Dermis blood vessel endothelial cell (primary cell): ENCODE data around the gene KIF9. TPM values are rescaled to one million over a fixed set of nuclear protein-coding genes. Genes with fewer than 3 reads are reported as not detected.
"Not testable (repeated sequence)": the region's sequence is repeated elsewhere in the genome, so short reads cannot be mapped to it uniquely, and the experiment has no call there.

ENCODE experiments used
- DNase-seq: peaks from one replicate; pipeline ENCODE4 v3.0.0; 2010
- total RNA-seq: library from RNA; depleted of rRNA; stranded (reverse); fragments of >200 nt; gene quantifications from 2 replicates; pipeline ENCODE4 v1.2.3, GENCODE V29; 2014

Gene KIF9
- total RNA-seq, 1 donor from 2014 or later = 10.0 TPM

DNA sequence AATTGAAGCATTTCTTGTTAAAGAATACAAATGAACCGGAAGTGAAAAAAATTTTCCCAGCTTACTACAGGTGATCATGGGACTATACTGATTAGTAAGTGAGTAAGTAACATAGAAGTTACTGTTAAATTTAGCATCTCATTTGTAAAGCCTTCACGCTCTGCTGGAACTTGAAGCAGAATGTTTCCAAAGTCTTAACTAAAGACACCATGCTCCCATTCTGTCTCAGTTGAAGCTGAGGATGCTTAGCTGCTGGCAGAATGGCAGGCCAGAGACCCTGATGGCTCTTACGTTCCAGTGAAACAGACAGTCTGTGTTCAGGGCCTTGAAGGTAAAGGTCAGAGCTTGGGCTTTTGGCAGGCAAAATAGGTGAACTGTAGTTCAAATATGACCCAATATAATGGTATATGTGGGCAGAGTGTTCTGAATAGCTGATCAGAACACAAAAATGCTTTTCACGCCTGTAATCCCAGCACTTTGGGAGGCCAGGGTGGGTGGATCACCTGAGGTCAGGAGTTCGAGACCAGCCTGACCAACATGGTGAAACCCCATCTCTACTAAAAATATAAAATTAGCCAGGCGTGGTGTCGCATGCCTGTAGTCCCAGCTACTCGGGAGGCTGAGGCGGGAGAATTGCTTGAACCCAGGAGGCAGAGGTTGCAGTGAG, 9.3 kb upstream of the KIF9 start:
- DNase-seq = not testable (repeated sequence)

DNA sequence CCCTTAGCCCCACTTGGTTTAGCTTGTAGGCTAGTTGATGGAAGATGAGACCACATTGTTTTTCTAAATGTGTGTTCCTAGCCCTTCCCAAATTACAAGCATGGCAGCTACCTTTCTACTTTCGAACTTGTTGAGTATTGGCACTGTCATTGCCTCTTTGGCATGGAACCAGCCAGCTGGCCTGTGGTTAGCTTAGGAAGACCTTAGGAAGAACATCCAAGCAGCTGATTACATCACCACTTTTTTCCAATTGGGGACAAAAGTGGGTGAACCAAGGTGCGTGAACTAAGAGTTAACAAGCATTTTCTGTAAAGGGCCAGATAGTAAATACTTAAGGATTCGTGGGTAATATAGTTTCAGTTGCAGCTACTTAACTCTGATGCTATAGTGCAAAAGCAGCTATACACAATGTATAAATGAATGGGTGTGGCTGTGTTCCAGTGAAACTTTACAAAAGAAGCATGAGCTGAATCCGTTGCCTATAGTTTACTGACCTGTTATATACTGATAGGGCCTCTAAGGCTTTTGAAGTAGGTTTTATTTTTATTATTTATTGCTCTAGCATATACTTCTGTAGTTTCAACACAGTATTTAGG, 8.7 kb upstream of the KIF9 start:
- no peak for DNase-seq

DNA sequence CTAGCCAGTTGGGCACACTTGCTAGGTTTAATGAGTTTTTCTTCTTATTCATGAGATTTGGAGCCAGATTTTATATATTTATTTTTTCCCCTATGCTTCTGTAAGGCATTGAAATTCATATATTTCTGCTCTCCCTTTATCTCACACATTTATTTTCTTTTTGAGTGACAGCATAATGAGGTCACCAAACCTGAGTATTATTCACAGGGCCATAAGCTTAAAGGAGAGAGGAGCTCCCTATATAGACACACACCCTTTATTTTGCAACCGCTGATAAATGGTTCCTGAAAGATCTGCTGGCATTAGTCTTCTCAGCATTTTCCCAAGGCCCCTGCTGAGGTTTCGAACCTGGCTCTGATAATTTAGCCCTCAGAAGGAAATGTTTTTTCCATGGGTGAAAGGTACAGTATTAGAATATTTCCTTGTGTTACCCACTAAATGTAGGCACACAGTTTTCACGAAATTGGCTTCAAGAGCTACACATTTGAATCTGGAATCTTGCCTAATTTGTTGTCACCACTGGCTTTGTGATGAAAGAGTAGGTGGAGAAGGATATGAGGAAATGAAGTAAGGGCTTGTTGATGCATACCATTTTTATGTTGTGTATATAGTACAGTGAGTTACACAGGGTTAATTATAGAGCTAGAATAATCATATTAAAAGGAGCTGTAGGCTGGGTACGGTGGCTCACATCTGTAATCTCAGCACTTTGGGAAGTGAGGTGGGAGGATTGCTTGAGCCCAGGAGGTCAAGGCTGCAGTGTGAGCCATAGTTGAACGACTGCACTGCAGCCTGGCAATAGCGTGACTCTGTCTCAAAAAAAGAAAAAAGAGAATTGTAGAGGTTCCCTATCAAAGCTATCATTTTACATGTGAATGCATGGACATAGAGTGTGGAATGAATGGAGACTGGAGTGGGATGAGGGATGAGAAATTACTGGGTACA, 6.6 kb upstream of the KIF9 start:
- no peak for DNase-seq

DNA sequence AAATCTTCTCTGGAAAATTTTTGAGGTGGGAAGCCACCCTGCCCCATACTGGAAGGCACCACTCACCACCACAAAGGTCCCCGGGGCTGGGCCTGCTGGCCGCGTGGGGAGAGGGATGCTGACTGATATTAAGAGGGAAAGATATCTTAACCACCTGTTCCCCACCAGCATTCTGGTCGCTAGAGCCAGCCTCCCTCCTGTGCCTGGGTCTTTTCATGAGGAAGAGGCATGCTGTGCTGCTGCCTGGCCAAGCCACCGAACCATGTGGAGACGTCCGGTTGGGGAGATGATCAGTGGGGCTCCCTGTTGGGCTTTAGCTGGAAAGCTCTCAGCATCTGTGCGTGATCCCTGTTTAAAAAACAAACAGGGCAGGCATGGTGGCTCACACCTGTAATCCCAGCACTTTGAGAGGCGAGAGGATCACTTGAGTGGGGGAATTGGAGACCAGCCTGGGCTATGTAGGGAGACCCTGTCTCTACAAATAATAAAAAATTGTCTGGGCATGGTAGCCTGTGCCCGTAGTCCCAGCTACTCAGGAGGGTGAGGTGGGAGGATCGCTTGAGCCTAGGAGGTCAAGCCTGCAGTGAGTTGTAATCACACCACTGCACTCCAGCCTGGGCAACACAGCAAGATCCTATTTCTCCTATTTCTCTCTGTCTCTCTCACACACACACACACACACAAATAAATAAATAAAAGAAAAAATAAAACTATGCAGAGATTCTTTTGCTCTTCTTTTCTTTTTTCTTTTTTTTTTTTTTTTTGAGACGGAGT, 1.2 kb upstream of the KIF9 start:
- peak; percentile 39 for DNase-seq

DNA sequence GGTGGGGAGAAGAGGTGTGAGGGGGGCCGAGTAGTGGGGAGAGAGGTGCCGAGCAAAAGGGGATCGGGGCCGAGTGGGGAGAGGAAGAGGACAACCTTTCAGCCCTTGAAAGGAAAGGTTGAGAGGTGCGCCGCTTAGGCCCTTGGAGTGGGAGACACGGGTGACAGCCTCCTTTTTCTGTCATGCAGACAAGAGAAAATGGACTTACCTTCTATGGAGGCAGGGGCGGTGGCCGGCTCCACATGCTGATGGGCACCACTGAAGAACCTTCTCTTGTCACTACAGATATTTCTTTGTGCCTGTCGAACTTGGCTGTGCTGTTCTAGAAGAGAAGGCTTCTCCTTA, 566 bp upstream of the KIF9 start:
- peak; percentile 38 for DNase-seq

DNA sequence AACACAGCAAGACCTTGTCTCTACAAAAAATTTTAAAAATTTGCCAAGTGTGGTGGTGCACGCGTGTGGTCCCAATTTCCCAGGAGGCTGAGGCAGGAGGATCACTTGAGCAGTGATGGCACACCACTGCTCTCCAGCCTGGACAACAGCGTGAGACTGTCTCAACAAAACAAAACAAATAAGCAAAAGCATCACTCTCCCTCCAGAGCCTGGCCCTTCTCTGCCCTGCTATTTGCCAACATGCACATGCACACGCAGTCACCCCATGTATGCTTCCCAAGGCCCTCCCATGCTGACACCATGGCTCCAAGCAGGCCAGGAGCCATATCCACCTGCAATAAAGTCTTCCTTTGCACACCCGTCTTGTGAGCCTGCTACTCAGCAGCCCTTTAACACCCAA, 2.1 kb downstream of the KIF9 start:
- DNase-seq = no peak

DNA sequence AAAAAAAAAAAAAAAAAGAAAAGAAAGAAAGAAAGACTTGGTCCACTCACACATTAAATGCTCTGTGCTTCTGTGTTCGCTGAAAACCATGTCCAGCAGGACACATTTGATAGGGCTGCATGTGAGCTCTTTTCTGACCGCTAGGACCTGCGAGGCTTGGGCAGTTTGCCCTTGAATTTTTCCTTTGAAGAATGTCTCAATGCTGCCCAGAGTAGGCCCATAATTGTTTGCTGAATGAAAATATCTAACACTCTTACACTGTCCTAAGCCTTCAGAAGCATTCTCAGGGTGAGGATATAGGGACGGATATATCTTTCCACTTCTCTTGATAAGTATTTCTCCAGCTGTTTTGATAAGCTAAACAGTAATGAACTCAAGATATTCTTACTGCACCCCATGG, 6.0 kb downstream of the KIF9 start:
- no peak for DNase-seq

DNA sequence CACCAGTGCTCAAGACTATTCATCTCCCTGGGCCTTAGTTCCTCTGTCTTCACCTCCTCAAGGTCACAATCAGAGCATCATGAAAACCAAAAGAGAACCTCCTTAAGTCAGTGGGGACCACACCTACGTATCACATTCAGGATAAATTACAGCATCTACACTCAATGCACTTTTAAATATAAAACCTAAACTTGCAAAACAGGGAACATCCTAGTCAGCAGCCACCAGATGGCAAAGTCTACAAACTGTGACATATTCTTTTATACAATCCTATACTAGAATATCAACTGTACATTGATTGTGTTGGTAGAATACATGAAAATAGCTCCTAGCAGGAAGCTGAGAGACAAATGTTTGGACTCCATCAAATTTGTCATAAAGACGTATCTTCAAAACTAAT, 7.9 kb downstream of the KIF9 start:
- no peak for DNase-seq

DNA sequence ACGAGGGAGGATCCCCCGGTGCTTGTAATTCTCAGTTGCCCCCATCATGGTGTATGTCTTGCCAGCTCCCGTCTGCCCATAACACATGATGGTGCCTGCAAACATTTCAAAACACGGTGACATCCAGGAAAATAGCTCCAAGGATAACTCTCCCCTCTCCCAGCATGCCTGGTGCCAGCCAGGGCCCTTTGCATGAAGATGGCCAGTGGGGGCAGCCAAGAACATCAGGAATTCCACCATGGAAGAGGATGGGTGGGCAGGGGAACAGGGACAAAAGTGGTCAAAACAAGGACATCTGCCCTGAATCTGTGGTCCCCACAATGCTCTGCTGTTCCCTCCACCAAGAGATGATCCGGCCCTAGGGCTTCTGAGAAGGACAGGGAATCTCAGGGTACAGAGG, 9.0 kb downstream of the KIF9 start:
- no peak for DNase-seq

DNA sequence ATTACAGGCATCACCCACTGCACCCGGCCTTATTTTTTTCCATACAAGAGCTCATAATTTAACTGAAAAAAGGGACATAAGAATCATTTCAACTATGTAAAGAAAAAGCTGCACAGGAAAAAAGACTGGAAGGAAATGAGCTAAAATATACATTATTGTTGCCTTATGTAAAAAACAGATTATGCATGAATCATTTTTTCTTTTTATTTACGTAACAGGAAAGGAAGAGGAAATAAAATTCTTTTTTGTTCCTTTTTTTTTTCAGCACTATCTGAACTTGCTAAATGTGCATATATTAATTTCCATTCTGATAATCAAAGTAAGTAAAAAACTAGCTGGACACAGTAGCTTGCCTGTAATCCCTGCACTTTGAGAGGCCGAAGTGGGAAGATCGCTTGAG, 12.1 kb downstream of the KIF9 start:
- no peak for DNase-seq

DNA sequence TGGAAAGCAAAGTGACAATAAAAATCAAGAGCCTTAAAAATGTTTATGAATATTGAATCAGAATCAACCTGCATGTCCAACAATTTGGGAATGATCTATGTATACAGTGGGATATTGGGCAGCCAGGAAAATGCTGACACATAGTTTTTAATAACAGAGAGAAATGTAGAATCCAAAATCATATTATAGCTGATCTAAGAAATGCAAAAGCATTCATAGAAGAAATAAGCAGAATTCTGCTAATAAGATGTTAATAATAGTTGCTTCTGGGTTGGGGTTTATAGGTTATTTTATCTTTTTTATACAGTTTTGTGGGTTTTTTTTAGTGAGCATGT, 15.1 kb downstream of the KIF9 start:
- DNase-seq = no peak

DNA sequence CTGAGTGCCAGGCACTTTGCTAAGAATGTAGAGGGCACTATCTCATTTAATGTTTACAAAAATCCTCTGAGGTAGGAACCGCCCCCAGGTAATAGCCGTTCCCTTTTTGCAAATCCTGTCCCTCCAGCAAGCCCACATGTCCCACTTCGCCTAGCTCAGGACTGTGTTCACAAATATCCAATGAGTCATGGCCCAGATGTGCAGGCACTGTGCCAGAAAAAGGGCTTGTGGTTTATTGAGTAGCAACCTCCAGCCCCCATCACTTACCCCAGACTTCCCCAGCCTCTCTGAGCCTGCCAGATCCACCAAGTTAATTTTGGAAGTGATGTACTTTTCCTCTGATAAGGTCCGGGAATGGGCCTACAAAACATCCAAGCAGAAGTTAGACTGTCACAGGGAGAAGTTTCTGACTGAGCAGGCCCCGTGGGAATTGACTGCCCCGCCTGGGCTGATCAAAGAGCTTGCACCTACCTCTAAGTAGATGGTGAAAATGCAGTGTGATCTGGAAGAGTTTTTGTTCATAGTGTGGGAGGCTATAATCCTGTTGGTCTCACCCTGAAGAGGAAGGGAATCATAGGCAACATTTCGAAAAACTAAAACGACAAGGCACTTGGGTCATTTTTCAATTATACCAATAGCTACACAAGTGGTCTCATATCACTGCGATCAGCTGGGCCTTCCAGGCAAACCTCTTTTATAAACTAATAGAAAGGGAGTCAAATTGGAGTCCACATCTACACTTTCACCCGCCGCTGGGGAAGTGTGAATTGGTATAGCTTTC, 15.7 kb downstream of the KIF9 start:
- peak; percentile 88 for DNase-seq

DNA sequence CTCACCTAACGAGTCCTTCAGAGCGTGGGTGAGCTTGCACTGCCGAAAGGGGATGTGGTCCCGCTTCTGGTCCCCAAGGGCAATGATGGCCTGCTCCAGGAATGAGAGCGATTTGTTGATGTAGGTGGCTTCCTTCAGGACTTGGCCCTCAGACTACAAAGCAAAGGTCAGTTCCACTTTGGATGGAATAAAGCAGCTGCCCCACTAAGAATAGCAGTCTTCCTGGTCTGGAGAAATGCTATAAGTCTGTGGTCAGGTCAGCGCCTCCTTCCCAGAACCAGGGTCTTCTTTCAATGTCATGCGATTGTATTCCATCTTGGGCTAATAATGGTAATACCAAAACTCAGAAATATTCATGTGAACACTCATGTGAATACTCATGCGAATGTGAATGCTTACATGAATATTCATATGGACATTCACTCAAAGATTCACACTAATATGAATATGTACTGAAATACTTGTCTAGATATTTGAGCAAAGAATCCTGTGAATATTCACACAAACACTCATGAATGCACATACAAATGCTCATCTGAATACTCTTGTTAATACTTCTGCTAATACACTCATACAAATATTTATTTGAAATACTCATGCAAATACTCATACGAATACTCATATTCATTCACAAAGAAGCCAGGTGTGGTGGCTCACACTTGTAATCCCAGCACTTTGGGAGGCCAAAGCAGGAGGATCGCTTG, 16.7 kb downstream of the KIF9 start:
- DNase-seq = no peak

DNA sequence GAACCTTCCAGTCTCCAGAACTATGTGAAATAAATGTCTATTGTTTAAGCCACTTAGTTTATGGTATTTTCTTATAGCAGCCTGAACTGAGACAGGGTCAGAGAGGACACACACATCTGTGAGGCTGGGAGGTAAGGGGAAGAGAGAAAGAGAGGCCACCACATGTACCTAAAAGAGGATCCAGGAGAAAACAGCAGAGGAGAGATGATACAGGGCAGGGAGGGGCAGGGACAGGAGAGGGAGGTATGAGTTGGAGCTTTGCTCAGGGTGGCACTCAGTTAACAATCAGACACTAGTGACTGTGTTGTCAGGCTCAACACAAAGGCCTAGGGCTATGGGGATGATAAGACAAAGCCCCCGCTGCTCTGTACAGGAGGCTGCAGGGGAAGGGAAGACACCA, 17.6 kb downstream of the KIF9 start:
- DNase-seq = no peak

DNA sequence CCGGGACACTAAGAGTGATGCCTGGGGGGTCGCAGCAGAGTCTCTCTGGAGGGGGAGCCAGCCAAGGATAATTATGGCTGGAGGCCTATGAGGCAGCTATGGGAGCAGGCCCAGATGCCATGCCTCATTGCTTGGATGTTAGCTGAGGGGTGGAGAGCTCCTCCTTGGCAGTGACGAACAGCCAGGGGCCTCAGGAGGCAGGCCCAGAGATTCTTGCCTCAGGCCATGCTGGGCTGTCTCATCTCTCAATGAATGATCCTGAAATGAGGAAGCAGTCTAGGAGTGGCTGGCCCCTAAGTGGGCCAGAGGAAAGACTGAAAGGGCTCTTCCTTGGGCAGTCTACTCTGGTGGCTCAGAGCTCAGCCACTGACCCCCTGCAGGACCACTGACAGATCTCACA, 21.3 kb downstream of the KIF9 start:
- no peak for DNase-seq

DNA sequence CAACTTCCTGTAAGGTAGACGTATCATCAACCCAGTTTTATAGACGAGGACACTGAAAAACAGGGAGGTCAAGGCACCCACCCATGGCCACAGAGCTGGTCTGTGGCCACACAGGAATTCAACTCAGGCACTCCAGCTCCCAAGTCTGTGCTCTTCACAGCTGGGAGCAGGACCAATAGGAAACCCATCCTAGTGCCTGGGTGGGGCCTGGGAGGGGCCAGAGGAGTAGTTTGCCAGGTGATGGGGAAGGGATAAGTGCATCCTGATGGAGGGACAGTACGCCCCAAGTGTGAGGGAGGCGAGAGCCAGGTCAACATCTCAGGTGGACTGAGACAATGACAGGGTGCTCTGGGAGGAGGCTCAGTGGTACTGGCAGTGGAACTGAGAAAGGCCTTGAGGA, 22.0 kb downstream of the KIF9 start:
- no peak for DNase-seq

DNA sequence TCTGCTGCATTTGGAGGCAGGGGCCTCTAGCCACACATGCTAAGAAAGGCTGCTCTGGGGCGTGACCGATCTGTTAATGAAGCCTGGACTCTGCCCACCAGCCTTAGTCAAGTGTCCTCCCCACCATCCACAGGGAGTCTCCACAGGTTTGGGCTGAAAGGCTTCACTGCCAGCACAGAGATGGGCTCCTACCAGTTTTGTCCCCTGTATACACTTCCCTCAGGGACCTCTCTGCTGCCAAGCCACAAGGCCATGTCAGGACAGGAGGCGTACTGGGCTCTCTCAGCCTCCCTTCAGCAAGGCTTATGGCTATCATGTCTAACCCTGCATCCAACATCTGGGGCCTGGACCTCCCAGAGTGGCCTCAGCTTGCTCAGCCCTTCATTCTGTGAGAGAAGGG, 23.5 kb downstream of the KIF9 start:
- no peak for DNase-seq

DNA sequence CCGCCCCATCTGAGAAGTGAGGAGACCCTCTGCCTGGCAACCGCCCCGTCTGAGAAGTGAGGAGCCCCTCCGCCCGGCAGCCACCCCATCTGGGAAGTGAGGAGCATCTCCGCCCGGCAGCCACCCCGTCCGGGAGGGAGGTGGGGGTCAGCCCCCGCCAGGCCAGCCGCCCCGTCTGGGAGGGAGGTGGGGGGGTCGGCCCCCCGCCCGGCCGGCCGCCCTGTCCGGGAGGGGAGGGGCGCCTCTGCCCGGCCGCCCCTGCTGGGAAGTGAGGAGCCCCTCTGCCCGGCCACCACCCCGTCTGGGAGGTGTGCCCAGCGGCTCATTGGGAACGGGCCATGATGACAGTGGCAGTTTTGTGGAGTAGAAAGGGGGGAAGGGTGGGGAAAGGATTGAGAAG, 26.3 kb downstream of the KIF9 start:
- not testable (repeated sequence) for DNase-seq

DNA sequence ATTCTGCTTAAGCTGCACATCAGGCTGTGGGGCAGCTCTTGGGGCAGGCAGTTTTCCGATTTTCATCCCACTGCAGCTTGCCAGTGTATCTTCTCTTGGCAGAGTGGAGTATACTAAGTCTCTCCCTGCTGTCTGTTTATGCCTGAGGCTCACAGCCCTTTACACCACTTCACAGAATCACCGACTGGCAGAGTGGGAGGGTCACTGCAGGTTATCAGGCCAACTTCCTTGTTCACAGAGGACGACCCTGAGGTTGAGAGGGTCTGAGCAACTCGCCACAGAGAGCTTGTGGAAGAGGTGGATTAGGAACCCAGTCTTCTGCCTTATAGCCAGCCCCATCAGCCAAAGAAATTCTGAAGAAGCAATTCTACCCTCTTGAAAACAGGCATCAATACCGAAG, 30.9 kb downstream of the KIF9 start:
- DNase-seq = no peak

DNA sequence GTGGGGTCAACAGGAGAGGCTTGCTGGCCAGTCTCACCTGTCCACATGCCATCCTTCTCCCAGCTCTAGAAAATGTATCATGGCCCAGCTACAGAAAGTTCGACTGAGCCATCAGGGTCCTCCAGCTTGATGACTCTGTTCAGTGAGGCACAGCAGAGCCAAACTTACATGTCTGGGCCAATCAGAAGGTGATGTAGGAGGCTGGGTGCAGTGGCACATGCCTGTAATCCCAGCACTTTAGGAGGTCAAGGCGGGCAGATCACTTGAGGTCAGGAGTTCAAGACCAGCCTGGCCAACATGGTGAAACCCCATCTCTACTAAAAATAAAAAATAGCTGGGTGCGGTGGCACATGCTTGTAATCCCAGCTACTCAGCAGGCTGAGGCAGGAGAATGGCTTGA, 31.5 kb downstream of the KIF9 start:
- DNase-seq = not testable (repeated sequence)

DNA sequence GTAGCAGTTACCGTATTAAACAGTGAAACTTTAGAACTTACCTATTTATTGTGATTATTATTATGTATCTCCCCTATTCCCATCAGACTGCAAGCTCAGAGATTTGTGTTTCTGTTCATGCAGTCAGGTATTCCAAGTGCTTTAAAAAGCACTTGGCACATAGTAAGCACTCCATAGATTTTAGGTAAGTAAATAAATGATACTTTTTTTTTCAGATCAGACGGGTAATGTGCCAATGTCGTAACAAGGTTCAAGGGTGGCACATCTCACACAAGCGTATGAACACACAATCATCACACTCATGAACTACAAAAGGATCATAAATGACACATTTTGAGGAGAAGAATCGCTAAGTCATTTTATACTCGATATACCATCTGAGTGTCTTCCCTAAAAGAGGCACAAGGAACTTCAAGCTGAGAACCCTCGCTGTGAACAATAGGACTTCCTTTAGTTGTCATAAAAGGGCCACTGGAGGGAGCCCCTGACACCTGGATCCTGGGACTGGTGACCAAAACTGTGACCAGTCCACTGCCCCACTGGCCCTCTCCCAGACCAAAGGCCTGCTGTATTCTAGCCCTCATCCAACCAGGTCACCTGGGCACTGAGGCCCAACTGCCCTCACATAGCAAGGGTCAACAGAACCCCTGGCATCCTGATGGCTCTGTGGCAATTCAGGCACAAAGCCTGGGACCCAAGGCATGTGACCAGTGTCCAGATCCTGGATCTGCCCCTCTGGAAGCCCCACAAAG, 32.1 kb downstream of the KIF9 start:
- peak; percentile 76 for DNase-seq
